HEK293 (cell line): Measurements from ENCODE around the gene IL33.

Source experiments
- CTCF ChIA-PET: fragments of 350-600 bp; formaldehyde crosslinking; extraction: SDS; loops from one replicate; lab custom pipeline; 2021; ENCODE audit warnings: antibody characterized with exemption; lab: Yijun Ruan, JAX
- POLR2A ChIA-PET: fragments of 300-600 bp; formaldehyde crosslinking; extraction: SDS; loops from one replicate; lab custom pipeline; 2020; ENCODE audit warnings: antibody characterized with exemption, inconsistent platforms; lab: Yijun Ruan, JAX
- H3K27ac ChIP-seq: fragments of 200-500 bp; sonication (Bioruptor generic); 2 replicates; pipeline ENCODE4 v1.5.1; 2014; ENCODE audit warnings: low read depth, low read length, control low read depth, inconsistent platforms; ENCODE audit errors: extremely low read depth
- H3K36me3 ChIP-seq, 2 experiments: fragments of 200-500 bp in 1 of 2; sonication (Bioruptor generic) in 1 of 2; 1 replicate in 1 of 2; 2 replicates in 1 of 2; pipeline ENCODE4 v1.5.1; 2014 to 2017; ENCODE audit warnings: inconsistent platforms in 2 of 2, low read length in 2 of 2; ENCODE audit not compliant: control insufficient read depth in 2 of 2, insufficient read depth in 1 of 2
- H3K4me1 ChIP-seq: fragments of 200-500 bp; sonication (Bioruptor generic); 2 replicates; pipeline ENCODE4 v1.5.1; 2014; ENCODE audit warnings: mild to moderate bottlenecking, low read length, inconsistent platforms; ENCODE audit not compliant: control insufficient read depth, insufficient read depth
- H3K4me3 ChIP-seq: 2 replicates; pipeline ENCODE4 v1.5.1; 2011; ENCODE audit warnings: low read depth, mild to moderate bottlenecking, control low read depth, low read length, moderate library complexity
- H3K9me3 ChIP-seq: fragments of 200-500 bp; sonication (Bioruptor generic); 2 replicates; pipeline ENCODE4 v1.5.1; 2014; ENCODE audit warnings: low read depth, low read length, inconsistent platforms; ENCODE audit not compliant: control insufficient read depth, insufficient read depth
- AEBP2 ChIP-seq: fragments of 450-650 bp; formaldehyde crosslinking; IDR thresholded peaks from 2 replicates; pipeline ENCODE4 v1.5.1; 2016; ENCODE audit warnings: missing biosample characterization, missing genetic modification characterization, borderline replicate concordance
- CTCF ChIP-seq: fragments of 450-650 bp; formaldehyde crosslinking; IDR thresholded peaks from 2 replicates; pipeline ENCODE4 v1.5.1; 2016; ENCODE audit warnings: missing biosample characterization, missing genetic modification characterization
- GFI1B ChIP-seq: fragments of 450-650 bp; formaldehyde crosslinking; IDR thresholded peaks from 2 replicates; pipeline ENCODE4 v1.5.1; 2016; ENCODE audit warnings: missing biosample characterization, missing genetic modification characterization
- GLIS2 ChIP-seq: fragments of 450-650 bp; formaldehyde crosslinking; IDR thresholded peaks from 2 replicates; pipeline ENCODE4 v1.5.1; 2016; ENCODE audit warnings: missing biosample characterization, missing genetic modification characterization
- MEIS1 ChIP-seq: sonication (generic); formaldehyde crosslinking; IDR thresholded peaks from 2 replicates; pipeline ENCODE4 v1.8.1; 2022; ENCODE audit warnings: missing genetic modification reagents, mild to moderate bottlenecking, borderline replicate concordance
- MZF1 ChIP-seq: fragments of 450-650 bp; formaldehyde crosslinking; IDR thresholded peaks from 2 replicates; pipeline ENCODE4 v1.5.1; 2017; ENCODE audit warnings: missing biosample characterization, missing genetic modification characterization, borderline replicate concordance
- OSR2 ChIP-seq: fragments of 450-650 bp; formaldehyde crosslinking; IDR thresholded peaks from 2 replicates; pipeline ENCODE4 v1.5.1; 2016; ENCODE audit warnings: missing biosample characterization, missing genetic modification characterization
- TSHZ1 ChIP-seq: fragments of 450-650 bp; formaldehyde crosslinking; IDR thresholded peaks from 2 replicates; pipeline ENCODE4 v1.5.1; 2016; ENCODE audit warnings: missing biosample characterization, missing genetic modification characterization, borderline replicate concordance
- ZBTB17 ChIP-seq: fragments of 450-650 bp; formaldehyde crosslinking; IDR thresholded peaks from 2 replicates; pipeline ENCODE4 v1.5.1; 2016; ENCODE audit warnings: missing biosample characterization, missing genetic modification characterization
- ZFP41 ChIP-seq: fragments of 450-650 bp; formaldehyde crosslinking; IDR thresholded peaks from 2 replicates; pipeline ENCODE4 v1.5.1; 2016; ENCODE audit warnings: missing biosample characterization, missing genetic modification characterization, borderline replicate concordance
- ZFP69B ChIP-seq: fragments of 450-650 bp; formaldehyde crosslinking; IDR thresholded peaks from 2 replicates; pipeline ENCODE4 v1.5.1; 2016; ENCODE audit warnings: missing biosample characterization, missing genetic modification characterization
- ZNF214 ChIP-seq: fragments of 450-650 bp; formaldehyde crosslinking; IDR thresholded peaks from 2 replicates; pipeline ENCODE4 v1.5.1; 2017; ENCODE audit warnings: missing biosample characterization, mild to moderate bottlenecking, missing genetic modification characterization, borderline replicate concordance
- ZNF37A ChIP-seq: fragments of 450-650 bp; IDR thresholded peaks from 2 replicates; pipeline ENCODE4 v1.5.1; 2018; ENCODE audit warnings: missing biosample characterization, missing genetic modification characterization
- ZNF530 ChIP-seq: fragments of 450-650 bp; formaldehyde crosslinking; IDR thresholded peaks from 2 replicates; pipeline ENCODE4 v1.5.1; 2016; ENCODE audit warnings: low read depth, missing biosample characterization, missing genetic modification characterization
- ZNF621 ChIP-seq: fragments of 450-650 bp; formaldehyde crosslinking; IDR thresholded peaks from 2 replicates; pipeline ENCODE4 v1.5.1; 2017; ENCODE audit warnings: missing biosample characterization, missing genetic modification characterization
- ZNF623 ChIP-seq: fragments of 450-650 bp; formaldehyde crosslinking; IDR thresholded peaks from 2 replicates; pipeline ENCODE4 v1.5.1; 2016; ENCODE audit warnings: missing biosample characterization, missing genetic modification characterization
- ZNF624 ChIP-seq: fragments of 450-650 bp; formaldehyde crosslinking; IDR thresholded peaks from 2 replicates; pipeline ENCODE4 v1.5.1; 2017; ENCODE audit warnings: missing biosample characterization, missing genetic modification characterization
- ZNF629 ChIP-seq: fragments of 450-650 bp; formaldehyde crosslinking; IDR thresholded peaks from 2 replicates; pipeline ENCODE4 v1.5.1; 2017; ENCODE audit warnings: missing biosample characterization, missing genetic modification characterization
- ZNF747 ChIP-seq: fragments of 450-650 bp; formaldehyde crosslinking; IDR thresholded peaks from 2 replicates; pipeline ENCODE4 v1.5.1; 2016; ENCODE audit warnings: missing biosample characterization, missing genetic modification characterization
- ZSCAN23 ChIP-seq: fragments of 450-650 bp; formaldehyde crosslinking; IDR thresholded peaks from 2 replicates; pipeline ENCODE4 v1.5.1; 2016; ENCODE audit warnings: missing biosample characterization, missing genetic modification characterization

Gene IL33

GRCh38 chr9:6271508-6272228 lies 56.1 kb downstream of the IL33 start:
- no peak overlapping the region for H3K27ac ChIP-seq
- H3K36me3 ChIP-seq, result no peaks in the 10 kb centered on the region
- no peak overlapping the region for H3K4me3 ChIP-seq
- H3K4me1 ChIP-seq, result 0 out of 2 replicates have a peak, but pooled peaks cover 2% of the 10 kb centered on the region
- no peaks in the 10 kb centered on the region for H3K9me3 ChIP-seq
- ChIA-PET CTCF (interaction anchor here (0.6 to 0.7 kb wide), 2 partner anchors 41 to 388 kb away, joined by 3 read pairs; no protein-coding TSS in a partner anchor), POLR2A (no interaction called here)
- TF ChIP-seq ZFP69B (tag by site-specific recombination), result no peak
- no peak for TF ChIP-seq ZNF747 (tag by site-specific recombination)
- no peak for TF ChIP-seq MZF1 (tag by site-specific recombination)
- TF ChIP-seq GLIS2 (tag by site-specific recombination), result no peak
- TF ChIP-seq ZNF214 (tag by site-specific recombination), result no peak
- no peak for TF ChIP-seq OSR2 (tag by site-specific recombination)
- TF ChIP-seq AEBP2, result no peak
- TF ChIP-seq ZNF629 (tag by site-specific recombination), result no peak

- 0 out of 2 replicates have a peak, but pooled peaks cover 2% of the 10 kb centered on the region for H3K4me1 ChIP-seq
- no peak for TF ChIP-seq ZFP41 (tag by site-specific recombination)
- no peak for TF ChIP-seq ZNF623
- TF ChIP-seq, all 188 proteins: peak for 0
- ChIA-PET CTCF (no interaction called here), POLR2A (no interaction called here)
- Histone ChIP-seq H3K4me3 (no peak overlapping the region), H3K27ac (no peak overlapping the region), H3K36me3 (no peaks in the 10 kb centered on the region), H3K9me3 (no peaks in the 10 kb centered on the region)
Observed at GRCh38 chr9:6272229-6272598, 56.6 kb downstream of the IL33 start.

GRCh38 chr9:6277417-6277816 lies 61.8 kb downstream of the IL33 start:
- H3K4me1 ChIP-seq, result no peaks in the 10 kb centered on the region
- ChIA-PET POLR2A (no interaction called here), CTCF (interaction anchor here (0.6 kb wide), 1 partner anchor 79 kb away, joined by 3 read pairs; no protein-coding TSS in a partner anchor)
- no peak for TF ChIP-seq ZNF621
- TF ChIP-seq ZNF37A, result no peak
- no peak for TF ChIP-seq OSR2 (tag by site-specific recombination)
- no peak for TF ChIP-seq ZNF530 (tag by site-specific recombination)
- H3K9me3 ChIP-seq, result no peaks in the 10 kb centered on the region
- no peak overlapping the region for H3K27ac ChIP-seq
- no peak overlapping the region for H3K4me3 ChIP-seq
- H3K36me3 ChIP-seq, result no peaks in the 10 kb centered on the region

- H3K9me3 ChIP-seq, result no peaks in the 10 kb centered on the region
- no peaks in the 10 kb centered on the region for H3K36me3 ChIP-seq
- ChIA-PET CTCF (interaction anchor here (0.8 kb wide), 2 partner anchors 248 to 328 kb away, joined by 3 to 5 read pairs; no protein-coding TSS in a partner anchor), POLR2A (no interaction called here)
- H3K4me3 ChIP-seq, result no peak overlapping the region
- no peaks in the 10 kb centered on the region for H3K4me1 ChIP-seq
- H3K27ac ChIP-seq, result no peak overlapping the region
- TF ChIP-seq ZFP41 (tag by site-specific recombination) (no peak), CTCF (no peak), TSHZ1 (tag by site-specific recombination) (no peak), GFI1B (tag by site-specific recombination) (no peak), MEIS1 (CRISPR knock-in tag) (no peak), ZBTB17 (tag by site-specific recombination) (no peak), ZSCAN23 (tag by site-specific recombination) (no peak), ZNF624 (no peak)
Observed at GRCh38 chr9:6301858-6302257, 86.3 kb downstream of the IL33 start.
